Measurements from ENCODE around the gene CPTP.

- TF ChIP-seq REST (IDR thresholded peaks at IDR 0.05; ENCODE audit: low read depth): no peak
- no peak for TF ChIP-seq EGR1 (IDR thresholded peaks at IDR 0.05)
- no peak for TF ChIP-seq CEBPB (IDR thresholded peaks at IDR 0.05)
- no peak for TF ChIP-seq EP300 (IDR thresholded peaks at IDR 0.05; ENCODE audit: borderline replicate concordance)
- no peak for TF ChIP-seq ZBTB7A (IDR thresholded peaks at IDR 0.05; ENCODE audit: low read depth)
- TF ChIP-seq YY1 (IDR thresholded peaks at IDR 0.05; ENCODE audit: low read depth): no peak
These were observed 9.1 kb downstream of the CPTP start for GRCh38 chr1:1333551-1334241.

Measured in Ishikawa (cell line).